Thymus (tissue), 11 donors: ENCODE results near the gene OBSL1. TPM values are rescaled to one million over a fixed set of nuclear protein-coding genes. Genes with fewer than 3 reads are reported as not detected.
A peak's percentile ranks its signal among the peaks of the same experiment; 100 is the strongest.

Experiments
- DNase-seq, 9 donors: peaks; one replicate each; pipeline ENCODE4 v3.0.0-alpha.2; 2013; ENCODE audit warnings: low spot score in 9 of 9, low read depth in 6 of 9, missing footprints in 1 of 9
- H3K27ac ChIP-seq, 2 donors: one replicate each; pipeline ENCODE4 v1.5.1; 2013; ENCODE audit warnings: control low read depth in 1 of 2, low read depth in 1 of 2, low read length in 1 of 2, mild to moderate bottlenecking in 1 of 2, moderate library complexity in 1 of 2
- H3K27me3 ChIP-seq, 2 donors: one replicate each; pipeline ENCODE4 v1.5.1; 2013; ENCODE audit warnings: low read length in 1 of 2; ENCODE audit not compliant: control insufficient read depth in 2 of 2, insufficient read depth in 1 of 2
- H3K36me3 ChIP-seq, 2 donors: one replicate each; pipeline ENCODE4 v1.5.1; 2013; ENCODE audit warnings: low read length in 1 of 2, mild to moderate bottlenecking in 1 of 2, moderate library complexity in 1 of 2; ENCODE audit not compliant: control insufficient read depth in 2 of 2, insufficient read depth in 2 of 2
- H3K4me1 ChIP-seq, 2 donors: one replicate each; pipeline ENCODE4 v1.5.1; 2013; ENCODE audit warnings: low read length in 2 of 2; ENCODE audit not compliant: control insufficient read depth in 2 of 2, insufficient read depth in 2 of 2
- H3K4me3 ChIP-seq, 2 donors: one replicate each; pipeline ENCODE4 v1.5.1; 2013; ENCODE audit warnings: low read length in 2 of 2, control low read depth in 1 of 2, mild to moderate bottlenecking in 1 of 2
- H3K9me3 ChIP-seq, 2 donors: one replicate each; pipeline ENCODE4 v1.5.1; 2013; ENCODE audit warnings: low read length in 1 of 2, mild to moderate bottlenecking in 1 of 2; ENCODE audit not compliant: control insufficient read depth in 2 of 2, insufficient read depth in 1 of 2
- WGBS: extraction: QIAGEN DNeasy Blood & Tissue Kit; methylation state at CpG from one replicate; pipeline ENCODE4 v1.1.7; 2013; 5-methylcytosine and 5-hydroxymethylcytosine counted together
- polyA plus RNA-seq: library from polyadenylated mRNA; stranded (reverse); fragments of 200-250 nt; gene quantifications from one replicate; pipeline ENCODE4 v1.2.3, GENCODE V29; 2013
- total RNA-seq: library from RNA; stranded (reverse); fragments of 120-200 nt; gene quantifications from one replicate; pipeline ENCODE4 v1.2.4, GENCODE V29; 2013
- donor health status: healthy.

OBSL1 gene
- total and polyA plus RNA-seq, 2 donors, result 9.6 to 34.2 TPM

GRCh38 chr2:219613461-219614070 is 42.2 kb upstream of the OBSL1 start:
- H3K27ac ChIP-seq, result peak overlapping the region; percentile 86 to 88
- no peaks in the 10 kb centered on the region for H3K27me3 ChIP-seq
- H3K4me3 ChIP-seq, result peak overlapping the region; percentile 27 to 42
- H3K9me3 ChIP-seq, result no peaks in the 10 kb centered on the region
- 56% methylated on average over 11 of the region's 11 CpGs for WGBS
- DNase-seq, result peak in 2 of 9 donors; percentile 57 to 66
- peaks cover 40 to 66% of the 10 kb centered on the region in 2 donors for H3K4me1 ChIP-seq
- peaks cover 35 to 45% of the 10 kb centered on the region in 2 donors for H3K36me3 ChIP-seq

- peak overlapping the region; percentile 14 to 23 for H3K4me3 ChIP-seq
- 41% methylated on average over 15 of the region's 15 CpGs for WGBS
- no peaks in the 10 kb centered on the region for H3K9me3 ChIP-seq
- H3K4me1 ChIP-seq, result peaks cover 40 to 74% of the 10 kb centered on the region in 2 donors
- peaks cover 43 to 54% of the 10 kb centered on the region in 2 donors for H3K36me3 ChIP-seq
- H3K27ac ChIP-seq, result peak overlapping the region; percentile 88 to 95
- peak in 6 of 9 donors; percentile 45 to 92 (median 78) for DNase-seq
- no peaks in the 10 kb centered on the region for H3K27me3 ChIP-seq
Measured at GRCh38 chr2:219612577-219613286, 41.4 kb upstream of the OBSL1 start.

GRCh38 chr2:219611866-219612576 is 40.7 kb upstream of the OBSL1 start:
- peak overlapping the region; percentile 88 to 95 for H3K27ac ChIP-seq
- DNase-seq, result peak in 4 of 9 donors; percentile 49 to 74 (median 58)
- H3K27me3 ChIP-seq, result no peaks in the 10 kb centered on the region
- H3K4me3 ChIP-seq, result peak overlapping the region; percentile 14 to 23
- H3K36me3 ChIP-seq, result peaks cover 48 to 59% of the 10 kb centered on the region in 2 donors
- peaks cover 40 to 76% of the 10 kb centered on the region in 2 donors for H3K4me1 ChIP-seq
- 58% methylated on average over 12 of the region's 12 CpGs for WGBS
- H3K9me3 ChIP-seq, result no peaks in the 10 kb centered on the region

GRCh38 chr2:219611306-219611705 is 40.0 kb upstream of the OBSL1 start:
- Histone ChIP-seq H3K4me1 (peaks cover 40 to 76% of the 10 kb centered on the region in 2 donors), H3K9me3 (no peaks in the 10 kb centered on the region), H3K27me3 (no peaks in the 10 kb centered on the region), H3K36me3 (peaks cover 52 to 63% of the 10 kb centered on the region in 2 donors), H3K27ac (peak overlapping the region; percentile 77 to 95), H3K4me3 (no peak overlapping the region)
- DNase-seq, result no peak
- 98% methylated on average over 9 of the region's 9 CpGs for WGBS

- DNase-seq, result no peak
- H3K27ac ChIP-seq, result peak overlapping the region in 1 of 2 donors; percentile 61
- peaks cover 50 to 64% of the 10 kb centered on the region in 2 donors for H3K36me3 ChIP-seq
- no peaks in the 10 kb centered on the region for H3K27me3 ChIP-seq
- WGBS, result 92% methylated on average over 13 of the region's 13 CpGs
- H3K9me3 ChIP-seq, result no peaks in the 10 kb centered on the region
- H3K4me3 ChIP-seq, result no peak overlapping the region
- peaks cover 27 to 63% of the 10 kb centered on the region in 2 donors for H3K4me1 ChIP-seq
Measured at GRCh38 chr2:219609149-219609750, 37.9 kb upstream of the OBSL1 start.

GRCh38 chr2:219608399-219608964 is 37.1 kb upstream of the OBSL1 start:
- DNase-seq, result no peak
- H3K27ac ChIP-seq, result no peak overlapping the region
- H3K4me1 ChIP-seq, result peaks cover 20 to 55% of the 10 kb centered on the region in 2 donors
- 97% methylated on average over 15 of the region's 15 CpGs for WGBS
- H3K9me3 ChIP-seq, result no peaks in the 10 kb centered on the region
- H3K36me3 ChIP-seq, result peaks cover 52 to 65% of the 10 kb centered on the region in 2 donors
- H3K4me3 ChIP-seq, result no peak overlapping the region
- no peaks in the 10 kb centered on the region for H3K27me3 ChIP-seq

GRCh38 chr2:219607931-219608330 is 36.6 kb upstream of the OBSL1 start:
- Histone ChIP-seq H3K36me3 (peaks cover 52 to 68% of the 10 kb centered on the region in 2 donors), H3K27ac (no peak overlapping the region), H3K9me3 (no peaks in the 10 kb centered on the region), H3K27me3 (no peaks in the 10 kb centered on the region), H3K4me1 (peaks cover 19 to 57% of the 10 kb centered on the region in 2 donors), H3K4me3 (no peak overlapping the region)
- 91% methylated on average over 15 of the region's 15 CpGs for WGBS
- DNase-seq, result no peak

- no peaks in the 10 kb centered on the region for H3K9me3 ChIP-seq
- no peak for DNase-seq
- no peaks in the 10 kb centered on the region for H3K27me3 ChIP-seq
- H3K27ac ChIP-seq, result no peak overlapping the region
- 98% methylated on average over 6 of the region's 6 CpGs for WGBS
- peaks cover 65 to 74% of the 10 kb centered on the region in 2 donors for H3K36me3 ChIP-seq
- H3K4me3 ChIP-seq, result no peak overlapping the region
- peaks cover 7 to 56% of the 10 kb centered on the region in 2 donors for H3K4me1 ChIP-seq
Measured at GRCh38 chr2:219605607-219605954, 34.2 kb upstream of the OBSL1 start.
